Adrenal gland (tissue), 12 donors: ENCODE results near the gene RNF181. TPM values are rescaled to one million over a fixed set of nuclear protein-coding genes. Genes with fewer than 3 reads are reported as not detected.
A peak's percentile ranks its signal among the peaks of the same experiment; 100 is the strongest.

Experiments
- DNase-seq, 7 donors: peaks; one replicate each; pipeline ENCODE4 v3.0.0-alpha.2; 2019 to 2020
- H3K27ac ChIP-seq, 5 donors: fragments of 200-600 bp; sonication (generic) in 4 of 5; 1 replicate in 3 of 5; 2 replicates in 2 of 5; pipeline versions ENCODE4 v1.5.1 to v1.8.0; 2016 to 2020; ENCODE audit warnings: mild to moderate bottlenecking in 1 of 5
- H3K27me3 ChIP-seq: fragments of 200-600 bp; 2 replicates; pipeline ENCODE4 v1.8.0; 2021
- H3K36me3 ChIP-seq, 2 donors: fragments of 200-600 bp; replicated peaks in 1 of 2; 1 replicate in 1 of 2; 2 replicates in 1 of 2; pipeline versions ENCODE4 v1.5.1 to v1.8.0; 2018 to 2022
- H3K4me1 ChIP-seq, 2 donors: fragments of 200-600 bp; replicated peaks in 1 of 2; 1 replicate in 1 of 2; 2 replicates in 1 of 2; pipeline versions ENCODE4 v1.5.1 to v1.8.0; 2018 to 2021
- H3K4me3 ChIP-seq, 4 donors: fragments of 200-600 bp; sonication (generic) in 3 of 4; one replicate each; pipeline ENCODE4 v1.5.1; 2016 to 2018
- H3K9me3 ChIP-seq, 3 donors: fragments of 200-600 bp; sonication (generic) in 1 of 3; replicated peaks in 1 of 3; 1 replicate in 2 of 3; 2 replicates in 1 of 3; pipeline versions ENCODE4 v1.5.1 to v1.8.0; 2016 to 2021
- CTCF ChIP-seq, 6 experiments: fragments of 450-650 bp in 4 of 6; fragments of 200-600 bp in 2 of 6; sonication (generic) in 1 of 6; IDR thresholded peaks; 1 replicate in 5 of 6; 2 replicates in 1 of 6; pipeline versions ENCODE4 v1.5.1 to v1.8.0; 2016 to 2021; ENCODE audit warnings: antibody characterized with exemption in 6 of 6, mild to moderate bottlenecking in 2 of 6, moderate library complexity in 1 of 6
- POLR2A ChIP-seq, 2 donors: fragments of 450-650 bp; IDR thresholded peaks; one replicate each; pipeline ENCODE4 v1.6.1; 2017; ENCODE audit warnings: antibody characterized with exemption in 2 of 2, mild to moderate bottlenecking in 2 of 2, moderate library complexity in 1 of 2
- WGBS, 4 donors: extraction: QIAGEN DNeasy Blood & Tissue Kit in 2 of 4; methylation state at CpG; one replicate each; pipeline versions ENCODE4 v1.1.5 to v1.1.7; 2013 to 2017; 5-methylcytosine and 5-hydroxymethylcytosine counted together
- intact Hi-C, 2 donors: fragments of 100-400 bp; cut with DNase I; formaldehyde crosslinking; loops; one replicate each; pipeline versions ENCODE4 v1.14.1 to v1.15.0; 2022 to 2023
- polyA plus RNA-seq, 3 donors: library from polyadenylated mRNA; stranded (reverse); fragments of 200-250 nt in 2 of 3; fragments of 350-450 nt in 1 of 3; fragmentation: Illumina TruSeq in 1 of 3; extraction: RNeasy Lipid Tissue Mini Kit (QIAGEN cat#74804) in 1 of 3; gene quantifications; one replicate each; pipeline ENCODE4 v1.2.3, GENCODE V29; 2013 to 2014
- total RNA-seq, 9 donors: library from RNA; depleted of rRNA in 4 of 9; stranded (reverse); fragments of >200 nt in 4 of 9; fragments of 120-200 nt in 1 of 9; fragmentation: NEBNext Ultra II Directional in 1 of 9; extraction: Animal tissue kit (Norgen Biotek cat#: 25700) in 1 of 9; gene quantifications; one replicate each; pipeline versions ENCODE4 v1.1.0 to v1.2.4, GENCODE V29; 2013 to 2023
- donor health status: healthy with polysubstance abuse.
- donor health status: Bipolar disorder and iron deficiency.
- donor health status: DM: yes; HTN: yes; CAD: no.
- donor health status: DM: no; HTN: no; CAD: no.
- donor health status: DM: no; HTN: no; CAD: no.
- donor health status: DM: yes; HTN: yes; CAD: no.

RNF181 gene
- total and polyA plus RNA-seq, 12 donors: 93.8 to 295 (median 180) TPM

GRCh38 chr2:85561280-85562212 is 34.0 kb upstream of the RNF181 start, which contains the start of gene GGCX:
GGCX (minus strand) TSS chr2:85561493; CDS start chr2:85561428, 65 bp downstream.
- Histone ChIP-seq H3K27ac (peak within 1 kb of the TSS; percentile 59 to 95 (median 86)), H3K9me3 (no peaks in the 10 kb centered on the region), H3K27me3 (no peaks in the 10 kb centered on the region), H3K4me1 (peaks cover 8 to 27% of the 10 kb centered on the region in 2 donors), H3K36me3 (peaks cover 0 to 14% of the 10 kb centered on the region in 2 donors), H3K4me3 (peak within 1 kb of the TSS; percentile 43 to 94 (median 74))
- intact Hi-C loops: no loop called here
- DNase-seq: peak; percentile 94 to 97 (median 96)
- 3 to 8% (median 5%) methylated on average over 24 to 64 of the region's 64 CpGs for WGBS, 4 donors
- peak; percentile 54 to 82 for TF ChIP-seq POLR2A (IDR thresholded peaks at IDR 0.05)
- TF ChIP-seq CTCF (IDR thresholded peaks at IDR 0.05): peak in 4 of 6 experiments; percentile 24 to 59 (median 31)

DNA sequence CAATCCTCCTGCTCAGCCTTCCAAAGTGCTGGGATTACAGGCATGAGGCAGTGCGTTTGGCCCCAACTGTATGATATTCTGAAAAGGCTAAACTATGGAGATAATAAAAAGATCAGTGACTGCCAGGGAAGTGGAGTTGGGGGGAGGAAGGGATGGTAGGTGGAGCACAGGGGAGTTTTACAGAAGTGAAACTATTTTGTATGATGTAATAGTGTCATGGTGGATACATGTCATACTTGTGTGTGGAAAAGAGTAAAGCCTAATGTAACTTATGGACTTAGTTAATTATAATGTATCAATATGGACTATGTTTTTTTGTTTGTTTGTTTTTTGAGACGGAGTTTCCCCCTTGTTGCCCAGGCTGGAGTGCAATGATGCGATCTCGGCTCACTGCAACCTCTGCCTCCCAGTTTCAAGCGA is 31.4 kb upstream of the RNF181 start:
- intact Hi-C loops: no loop called here
- no peaks in the 10 kb centered on the region for H3K36me3 ChIP-seq
- H3K4me3 ChIP-seq: no peak overlapping the region
- WGBS, 4 donors: 77 to 94% (median 83%) methylated on average over 5 of the region's 5 CpGs
- no peak for TF ChIP-seq CTCF (IDR thresholded peaks at IDR 0.05)
- TF ChIP-seq POLR2A (IDR thresholded peaks at IDR 0.05): no peak
- H3K4me1 ChIP-seq: peaks cover 8 to 20% of the 10 kb centered on the region in 2 donors
- no peaks in the 10 kb centered on the region for H3K9me3 ChIP-seq
- DNase-seq: no peak
- no peaks in the 10 kb centered on the region for H3K27me3 ChIP-seq
- peak overlapping the region in 1 of 5 donors; percentile 13 for H3K27ac ChIP-seq

GRCh38 chr2:85566265-85566664 is 29.3 kb upstream of the RNF181 start:
- DNase-seq: no peak
- Histone ChIP-seq H3K36me3 (no peaks in the 10 kb centered on the region), H3K27me3 (no peaks in the 10 kb centered on the region), H3K4me1 (peaks cover 0 to 6% of the 10 kb centered on the region in 2 donors), H3K9me3 (no peaks in the 10 kb centered on the region), H3K27ac (no peak overlapping the region), H3K4me3 (no peak overlapping the region)
- intact Hi-C loops: no loop called here
- TF ChIP-seq POLR2A (IDR thresholded peaks at IDR 0.05) (no peak), CTCF (IDR thresholded peaks at IDR 0.05) (no peak)
- WGBS, 4 donors: 69 to 86% (median 77%) methylated on average over 4 of the region's 4 CpGs

- Histone ChIP-seq H3K27me3 (no peaks in the 10 kb centered on the region), H3K4me3 (no peak overlapping the region), H3K36me3 (no peaks in the 10 kb centered on the region), H3K9me3 (no peaks in the 10 kb centered on the region), H3K27ac (no peak overlapping the region), H3K4me1 (peaks cover 9 to 14% of the 10 kb centered on the region in 2 donors)
- intact Hi-C loops: no loop called here
- 63 to 72% (median 65%) methylated on average over 8 of the region's 8 CpGs for WGBS, 4 donors
- no peak for DNase-seq
- TF ChIP-seq POLR2A (IDR thresholded peaks at IDR 0.05) (no peak), CTCF (IDR thresholded peaks at IDR 0.05) (no peak)
These were observed 19.8 kb upstream of the RNF181 start for GRCh38 chr2:85575739-85576138.
